T follicular helper cell (primary cell): ENCODE data around the gene AUNIP.

Experiments used
- DNase-seq: peaks from one replicate; pipeline ENCODE4 v3.0.0-alpha.2; 2020; ENCODE audit warnings: low read depth

AUNIP gene

GRCh38 chr1:25809283-25809926 is 49.9 kb downstream of the AUNIP start:
- DNase-seq = no peak

GRCh38 chr1:25808481-25809244 is 50.6 kb downstream of the AUNIP start:
- no peak for DNase-seq

- DNase-seq = no peak
These were observed 51.5 kb downstream of the AUNIP start for GRCh38 chr1:25807480-25808390.

- no peak for DNase-seq
These were observed 52.8 kb downstream of the AUNIP start for GRCh38 chr1:25806418-25806817.

- DNase-seq = no peak
These were observed 53.4 kb downstream of the AUNIP start for GRCh38 chr1:25805863-25806225.

GRCh38 chr1:25804964-25805862 is 54.0 kb downstream of the AUNIP start:
- DNase-seq = no peak

- DNase-seq = no peak
These were observed 54.9 kb downstream of the AUNIP start for GRCh38 chr1:25804244-25804963.

GRCh38 chr1:25803368-25803767 is 55.9 kb downstream of the AUNIP start:
- no peak for DNase-seq

- DNase-seq = no peak
These were observed 56.3 kb downstream of the AUNIP start for GRCh38 chr1:25802915-25803314.

GRCh38 chr1:25800703-25801377 is 58.4 kb downstream of the AUNIP start:
- DNase-seq = no peak

GRCh38 chr1:25799935-25800702 is 59.1 kb downstream of the AUNIP start, which contains the start of gene SELENON:
Gene SELENON, plus strand, starts transcription at chr1:25800193. Its CDS starts 38 bp downstream, at chr1:25800231.
- no peak for DNase-seq

GRCh38 chr1:25799352-25799934 is 59.8 kb downstream of the AUNIP start:
- DNase-seq = no peak

GRCh38 chr1:25798666-25799351 is 60.4 kb downstream of the AUNIP start:
- no peak for DNase-seq

GRCh38 chr1:25797939-25798338 is 61.3 kb downstream of the AUNIP start:
- no peak for DNase-seq

- peak; percentile 78 for DNase-seq
These were observed 62.3 kb downstream of the AUNIP start for GRCh38 chr1:25796811-25797458.

GRCh38 chr1:25795946-25796810 is 63.1 kb downstream of the AUNIP start:
- DNase-seq = no peak

- DNase-seq = no peak
These were observed 64.0 kb downstream of the AUNIP start for GRCh38 chr1:25795211-25795610.
